K562 (cell line): ENCODE results near the gene HNF1B. TPM values are rescaled to one million over a fixed set of nuclear protein-coding genes. Genes with fewer than 3 reads are reported as not detected.

Experiments used
- ATAC-seq: fragments of 200-7000 bp; cut with Tn5 transposase; 3 replicates; pipeline ENCODE4 v1.9.1; 2020; ENCODE audit warnings: moderate library complexity
- BruUV-seq: library from RNA; stranded (reverse); fragments of 400-500 nt; replicated peaks from 2 replicates; lab custom pipeline; 2021; lab: Mats Ljungman, UMichigan
- CTCF ChIA-PET: fragments of 300-600 bp; formaldehyde crosslinking; extraction: SDS; loops from one replicate; lab custom pipeline; 2021; ENCODE audit warnings: low intra/inter-chr PET ratio; lab: Yijun Ruan, JAX
- POLR2A ChIA-PET: fragments of 300-600, 350-650 bp; sonication (Branson Sonifier 250); formaldehyde crosslinking; extraction: SDS; loops from one replicate; lab custom pipeline; 2021; ENCODE audit warnings: antibody characterized with exemption, inconsistent platforms; lab: Yijun Ruan, JAX
- DNase-seq, 4 experiments: peaks; one replicate each; pipeline versions ENCODE4 v3.0.0 to v3.0.0-alpha.2; 2011 to 2018; ENCODE audit warnings: low spot score in 3 of 4, mixed read lengths in 3 of 4; ENCODE audit errors: extremely low read depth in 1 of 4
- FAIRE-seq: peaks from 2 replicates; lab custom pipeline; 2011; peaks lifted over from hg19 to GRCh38; lab: Jason Lieb, UNC
- H2AFZ ChIP-seq: 2 replicates; pipeline ENCODE4 v1.6.0; 2011; ENCODE audit warnings: low read depth, low read length, control low read depth, inconsistent platforms
- H3K27ac ChIP-seq: fragments of 200-600 bp; 3 replicates; pipeline ENCODE4 v1.8.0; 2011; ENCODE audit warnings: low read depth, mild to moderate bottlenecking, control low read depth, inconsistent platforms, low read length, moderate library complexity, mixed read lengths; ENCODE audit errors: extremely low read depth
- H3K27me3 ChIP-seq, 2 experiments: fragments of 300-600 bp in 1 of 2; 2 replicates in 1 of 2; 3 replicates in 1 of 2; pipeline versions ENCODE4 v1.6.0 to v1.8.0; 2011; ENCODE audit warnings: inconsistent platforms in 2 of 2, low read length in 2 of 2, mild to moderate bottlenecking in 1 of 2, mixed read lengths in 1 of 2, moderate library complexity in 1 of 2; ENCODE audit not compliant: control insufficient read depth in 2 of 2, insufficient read depth in 2 of 2
- H3K36me3 ChIP-seq: fragments of 300-600 bp; 3 replicates; pipeline ENCODE4 v1.8.0; 2011; ENCODE audit warnings: mild to moderate bottlenecking, low read length, inconsistent platforms; ENCODE audit not compliant: control insufficient read depth, insufficient read depth
- H3K4me1 ChIP-seq, 2 experiments: fragments of 200-600 bp in 1 of 2; replicated peaks in 1 of 2; 2 replicates in 1 of 2; 3 replicates in 1 of 2; pipeline versions ENCODE4 v1.5.1 to v1.8.0; 2011; ENCODE audit warnings: inconsistent platforms in 2 of 2, low read length in 2 of 2, mild to moderate bottlenecking in 1 of 2, mixed read lengths in 1 of 2, moderate library complexity in 1 of 2; ENCODE audit not compliant: control insufficient read depth in 2 of 2, insufficient read depth in 2 of 2
- H3K4me2 ChIP-seq: 2 replicates; pipeline ENCODE4 v1.6.1; 2011; ENCODE audit warnings: low read length, control low read depth, inconsistent platforms, mixed read lengths; ENCODE audit not compliant: insufficient read depth
- H3K4me3 ChIP-seq: fragments of 200-600 bp; sonication (generic), shearing (Covaris generic); 2 replicates; pipeline ENCODE4 v1.5.1; 2016; ENCODE audit warnings: control low read depth, inconsistent platforms
- H3K79me2 ChIP-seq: fragments of 200-600 bp; 3 replicates; pipeline ENCODE4 v1.8.0; 2011; ENCODE audit warnings: low read length, inconsistent platforms; ENCODE audit not compliant: control insufficient read depth, insufficient read depth
- H3K9ac ChIP-seq, 2 experiments: 2 replicates each; pipeline versions ENCODE4 v1.6.0 to v1.6.1; 2011; ENCODE audit warnings: low read depth in 2 of 2, low read length in 2 of 2, control low read depth in 1 of 2, inconsistent platforms in 1 of 2, mild to moderate bottlenecking in 1 of 2, mixed read lengths in 1 of 2; ENCODE audit not compliant: insufficient read depth in 1 of 2
- H3K9me1 ChIP-seq: one replicate; pipeline ENCODE4 v1.6.0; 2011; ENCODE audit warnings: inconsistent platforms, mild to moderate bottlenecking, low read length, moderate library complexity; ENCODE audit not compliant: control insufficient read depth, insufficient read depth
- H3K9me3 ChIP-seq: replicated peaks from 2 replicates; pipeline ENCODE4 v1.5.1; 2011; ENCODE audit warnings: low read depth, low read length, inconsistent platforms; ENCODE audit not compliant: control insufficient read depth, insufficient read depth
- H4K20me1 ChIP-seq: replicated peaks from 2 replicates; pipeline ENCODE4 v1.6.1; 2011; ENCODE audit warnings: low read length, inconsistent platforms, mixed read lengths; ENCODE audit not compliant: control insufficient read depth, insufficient read depth
- MBD2 ChIP-seq: sonication (generic); IDR thresholded peaks from 2 replicates; pipeline ENCODE4 v1.6.1; 2016; ENCODE audit warnings: low read depth, borderline replicate concordance
- MCM7 ChIP-seq, 2 experiments: fragments of 450-650 bp; IDR thresholded peaks; 2 replicates each; pipeline ENCODE4 v1.6.1; 2016 to 2018
- MNT ChIP-seq, 2 experiments: fragments of 450-650 bp; conservative IDR thresholded peaks; 2 replicates each; pipeline ENCODE4 v1.6.1; 2017; ENCODE audit warnings: mild to moderate bottlenecking in 2 of 2, moderate library complexity in 2 of 2
- NCOA1 ChIP-seq: fragments of 450-650 bp; IDR thresholded peaks from 2 replicates; pipeline ENCODE4 v1.6.1; 2016; ENCODE audit warnings: low read depth
- POU5F1 ChIP-seq: fragments of 150-350 bp; IDR thresholded peaks from 2 replicates; pipeline ENCODE4 v1.6.1; 2014; ENCODE audit warnings: borderline replicate concordance, low read length, low read depth, mild to moderate bottlenecking; ENCODE audit not compliant: partially characterized antibody
- WGBS: fragments of 100-300 bp; shearing (Covaris generic); methylation state at CpG from one replicate; pipeline ENCODE4 v1.1.6; 2016; ENCODE audit warnings: low coverage, mixed read lengths; ENCODE audit not compliant: insufficient coverage; ENCODE audit errors: missing lambda C conversion rate; 5-methylcytosine and 5-hydroxymethylcytosine counted together
- in situ Hi-C: fragments of 300-500 bp; cut with MboI; formaldehyde crosslinking; loops from 4 replicates; pipeline ENCODE4 v1.15.0; 2018; ENCODE audit warnings: inconsistent platforms, mixed read lengths
- intact Hi-C: fragments of 100-400 bp; cut with micrococcal nuclease; formaldehyde crosslinking; loops from 2 replicates; pipeline ENCODE4 v1.14.2; 2022
- polyA plus RNA-seq, 8 experiments: library from polyadenylated mRNA; depleted of rRNA in 4 of 8; stranded (reverse) in 5 of 8; unstranded in 3 of 8; fragments of >200 nt; fragmentation: Nextera tagmentation in 2 of 8; fragmentation: Illumina TruSeq in 1 of 8; extraction: Ambion mirVana in 2 of 8; extraction: Trizol in 1 of 8; gene quantifications; 2 replicates each; pipeline versions ENCODE4 v1.2.1 to v1.2.3, GENCODE V29; 2011 to 2014; ENCODE audit warnings: inconsistent platforms in 1 of 8, missing spikeins in 1 of 8
- total RNA-seq, 7 experiments: library from RNA; depleted of rRNA in 6 of 7; stranded (reverse); fragments of >200 nt in 6 of 7; fragmentation: Illumina TruSeq in 2 of 7; extraction: Trizol in 2 of 7; gene quantifications; 2 replicates each; pipeline versions ENCODE4 v1.2.1 to v1.2.3, GENCODE V29; 2011 to 2021; ENCODE audit warnings: low replicate concordance in 1 of 7

HNF1B gene
- total and polyA plus RNA-seq, 9 of the 15 experiments (the other 6 are each of a cell fraction or from before 2014, with no cell fraction given): not detected

GRCh38 chr17:37693328-37693727 lies 51.5 kb downstream of the HNF1B start:
- no peaks in the 10 kb centered on the region for H3K79me2 ChIP-seq
- no TSS peak for BruUV-seq

GRCh38 chr17:37691807-37692206 lies 53.1 kb downstream of the HNF1B start:
- no peak for ATAC-seq
- no peak for TF ChIP-seq NCOA1
- TF ChIP-seq MCM7 (IDR thresholded peaks at IDR 0.05): no peak
- TF ChIP-seq MBD2: no peak
- no peak for TF ChIP-seq POU5F1

More at GRCh38 chr17:37693328-37693727, 51.5 kb downstream of the HNF1B start:
- Histone ChIP-seq H4K20me1 (no peaks in the 10 kb centered on the region), H3K27ac (no peak overlapping the region), H3K27me3 (peaks cover 20 to 43% of the 10 kb centered on the region in 2 experiments), H2AFZ (no peak overlapping the region), H3K36me3 (no peaks in the 10 kb centered on the region), H3K4me2 (no peak overlapping the region), H3K4me1 (no peaks in the 10 kb centered on the region), H3K9ac (no peak overlapping the region), H3K9me1 (no peaks in the 10 kb centered on the region), H3K4me3 (no peak overlapping the region), H3K9me3 (no peaks in the 10 kb centered on the region)
- POLR2A ChIA-PET: interaction anchor here (0.5 to 1.7 kb wide), 2 partner anchors 10 to 57 kb away, joined by 3 read pairs; no protein-coding TSS in a partner anchor
- WGBS: 0% methylated on average over 5 of the region's 5 CpGs
- ATAC-seq: no peak
- DNase-seq: no peak
- CTCF ChIA-PET: no interaction called here
- no peak for TF ChIP-seq MNT (conservative IDR thresholded peaks at IDR 0.05)
- FAIRE-seq: no peak
- in situ Hi-C loops: no loop called here
- intact Hi-C loops: no loop called here

More at GRCh38 chr17:37691807-37692206, 53.1 kb downstream of the HNF1B start:
- intact Hi-C loops: no loop called here
- CTCF ChIA-PET: no interaction called here
- no TSS peak for BruUV-seq
- Histone ChIP-seq H2AFZ (no peak overlapping the region), H3K27me3 (peaks cover 33 to 52% of the 10 kb centered on the region in 2 experiments), H3K4me3 (no peak overlapping the region), H3K4me2 (no peak overlapping the region), H3K79me2 (no peaks in the 10 kb centered on the region), H3K9me1 (no peaks in the 10 kb centered on the region), H3K4me1 (no peaks in the 10 kb centered on the region), H3K9ac (no peak overlapping the region), H3K36me3 (no peaks in the 10 kb centered on the region), H3K27ac (no peak overlapping the region), H4K20me1 (no peaks in the 10 kb centered on the region), H3K9me3 (no peaks in the 10 kb centered on the region)
- POLR2A ChIA-PET: no interaction called here
- in situ Hi-C loops: no loop called here
- WGBS: 0% methylated on average over 6 of the region's 6 CpGs
- FAIRE-seq: no peak
- DNase-seq: no peak
